Adrenal gland (tissue), 12 donors: Measurements from ENCODE around the gene FHAD1. TPM values are rescaled to one million over a fixed set of nuclear protein-coding genes. Genes with fewer than 3 reads are reported as not detected.

Source experiments
- DNase-seq, 7 donors: peaks; one replicate each; pipeline ENCODE4 v3.0.0-alpha.2; 2019 to 2020
- H3K27ac ChIP-seq, 5 donors: fragments of 200-600 bp; sonication (generic) in 4 of 5; 1 replicate in 3 of 5; 2 replicates in 2 of 5; pipeline versions ENCODE4 v1.5.1 to v1.8.0; 2016 to 2020; ENCODE audit warnings: mild to moderate bottlenecking in 1 of 5
- H3K27me3 ChIP-seq: fragments of 200-600 bp; 2 replicates; pipeline ENCODE4 v1.8.0; 2021
- H3K36me3 ChIP-seq, 2 donors: fragments of 200-600 bp; replicated peaks in 1 of 2; 1 replicate in 1 of 2; 2 replicates in 1 of 2; pipeline versions ENCODE4 v1.5.1 to v1.8.0; 2018 to 2022
- H3K4me1 ChIP-seq, 2 donors: fragments of 200-600 bp; replicated peaks in 1 of 2; 1 replicate in 1 of 2; 2 replicates in 1 of 2; pipeline versions ENCODE4 v1.5.1 to v1.8.0; 2018 to 2021
- H3K4me3 ChIP-seq, 4 donors: fragments of 200-600 bp; sonication (generic) in 3 of 4; one replicate each; pipeline ENCODE4 v1.5.1; 2016 to 2018
- H3K9me3 ChIP-seq, 3 donors: fragments of 200-600 bp; sonication (generic) in 1 of 3; replicated peaks in 1 of 3; 1 replicate in 2 of 3; 2 replicates in 1 of 3; pipeline versions ENCODE4 v1.5.1 to v1.8.0; 2016 to 2021
- POLR2A ChIP-seq, 2 donors: fragments of 450-650 bp; IDR thresholded peaks; one replicate each; pipeline ENCODE4 v1.6.1; 2017; ENCODE audit warnings: antibody characterized with exemption in 2 of 2, mild to moderate bottlenecking in 2 of 2, moderate library complexity in 1 of 2
- WGBS, 4 donors: extraction: QIAGEN DNeasy Blood & Tissue Kit in 2 of 4; methylation state at CpG; one replicate each; pipeline versions ENCODE4 v1.1.5 to v1.1.7; 2013 to 2017; 5-methylcytosine and 5-hydroxymethylcytosine counted together
- intact Hi-C, 2 donors: fragments of 100-400 bp; cut with DNase I; formaldehyde crosslinking; loops; one replicate each; pipeline versions ENCODE4 v1.14.1 to v1.15.0; 2022 to 2023
- polyA plus RNA-seq, 3 donors: library from polyadenylated mRNA; stranded (reverse); fragments of 200-250 nt in 2 of 3; fragments of 350-450 nt in 1 of 3; fragmentation: Illumina TruSeq in 1 of 3; extraction: RNeasy Lipid Tissue Mini Kit (QIAGEN cat#74804) in 1 of 3; gene quantifications; one replicate each; pipeline ENCODE4 v1.2.3, GENCODE V29; 2013 to 2014
- total RNA-seq, 9 donors: library from RNA; depleted of rRNA in 4 of 9; stranded (reverse); fragments of >200 nt in 4 of 9; fragments of 120-200 nt in 1 of 9; fragmentation: NEBNext Ultra II Directional in 1 of 9; extraction: Animal tissue kit (Norgen Biotek cat#: 25700) in 1 of 9; gene quantifications; one replicate each; pipeline versions ENCODE4 v1.1.0 to v1.2.4, GENCODE V29; 2013 to 2023
- TF ChIP-seq, protein P1 (sequence below), 6 experiments: fragments of 450-650 bp in 4 of 6; fragments of 200-600 bp in 2 of 6; sonication (generic) in 1 of 6; IDR thresholded peaks; 1 replicate in 5 of 6; 2 replicates in 1 of 6; pipeline versions ENCODE4 v1.5.1 to v1.8.0; 2016 to 2021; ENCODE audit warnings: antibody characterized with exemption in 6 of 6, mild to moderate bottlenecking in 2 of 6, moderate library complexity in 1 of 6
- donor health status: healthy with polysubstance abuse.
- donor health status: Bipolar disorder and iron deficiency.
- donor health status: DM: yes; HTN: yes; CAD: no.
- donor health status: DM: no; HTN: no; CAD: no.
- donor health status: DM: no; HTN: no; CAD: no.
- donor health status: DM: yes; HTN: yes; CAD: no.

The FHAD1 gene
- total and polyA plus RNA-seq, 12 donors = 0.09 to 1.6 (median 0.57) TPM; not detected in 1

DNA sequence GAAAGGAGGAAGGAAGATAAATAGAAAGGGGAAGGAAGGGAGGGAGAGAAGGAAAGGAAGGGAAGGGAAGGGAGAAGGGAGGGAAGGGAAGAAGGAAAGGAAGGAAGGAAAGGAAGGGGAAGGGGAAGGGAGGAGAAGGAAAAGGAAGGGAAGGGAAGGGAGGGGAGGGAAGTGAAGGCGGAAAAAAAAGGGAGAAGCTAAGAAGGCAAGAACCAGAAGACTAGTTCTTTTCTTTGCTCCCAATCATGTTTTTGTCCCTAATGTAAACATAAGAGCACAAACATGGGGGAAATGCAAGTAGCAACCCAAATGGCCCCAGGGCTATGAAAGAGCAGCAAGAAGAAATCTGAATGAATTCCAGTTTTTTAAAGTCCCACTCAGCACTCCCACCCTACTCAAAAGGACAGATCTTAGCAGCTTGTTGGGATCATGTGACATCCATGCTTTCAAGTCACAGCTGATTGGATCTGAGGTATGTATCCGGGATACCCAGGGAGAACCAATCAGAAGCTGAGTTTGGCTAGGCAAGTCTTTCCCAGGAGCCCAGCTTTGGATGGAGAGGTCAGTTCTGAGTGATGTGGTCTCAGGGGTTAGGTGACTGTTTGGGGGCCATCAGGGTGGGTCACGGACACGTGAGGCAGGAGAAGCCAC, 24.2 kb upstream of the FHAD1 start:
- intact Hi-C loops = no loop called here
- WGBS, 4 donors = 83 to 93% (median 91%) methylated on average over 4 of the region's 4 CpGs
- TF ChIP-seq POLR2A (IDR thresholded peaks at IDR 0.05) = no peak
- TF ChIP-seq, protein P1, sequence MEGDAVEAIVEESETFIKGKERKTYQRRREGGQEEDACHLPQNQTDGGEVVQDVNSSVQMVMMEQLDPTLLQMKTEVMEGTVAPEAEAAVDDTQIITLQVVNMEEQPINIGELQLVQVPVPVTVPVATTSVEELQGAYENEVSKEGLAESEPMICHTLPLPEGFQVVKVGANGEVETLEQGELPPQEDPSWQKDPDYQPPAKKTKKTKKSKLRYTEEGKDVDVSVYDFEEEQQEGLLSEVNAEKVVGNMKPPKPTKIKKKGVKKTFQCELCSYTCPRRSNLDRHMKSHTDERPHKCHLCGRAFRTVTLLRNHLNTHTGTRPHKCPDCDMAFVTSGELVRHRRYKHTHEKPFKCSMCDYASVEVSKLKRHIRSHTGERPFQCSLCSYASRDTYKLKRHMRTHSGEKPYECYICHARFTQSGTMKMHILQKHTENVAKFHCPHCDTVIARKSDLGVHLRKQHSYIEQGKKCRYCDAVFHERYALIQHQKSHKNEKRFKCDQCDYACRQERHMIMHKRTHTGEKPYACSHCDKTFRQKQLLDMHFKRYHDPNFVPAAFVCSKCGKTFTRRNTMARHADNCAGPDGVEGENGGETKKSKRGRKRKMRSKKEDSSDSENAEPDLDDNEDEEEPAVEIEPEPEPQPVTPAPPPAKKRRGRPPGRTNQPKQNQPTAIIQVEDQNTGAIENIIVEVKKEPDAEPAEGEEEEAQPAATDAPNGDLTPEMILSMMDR (IDR thresholded peaks at IDR 0.05) = no peak

DNA sequence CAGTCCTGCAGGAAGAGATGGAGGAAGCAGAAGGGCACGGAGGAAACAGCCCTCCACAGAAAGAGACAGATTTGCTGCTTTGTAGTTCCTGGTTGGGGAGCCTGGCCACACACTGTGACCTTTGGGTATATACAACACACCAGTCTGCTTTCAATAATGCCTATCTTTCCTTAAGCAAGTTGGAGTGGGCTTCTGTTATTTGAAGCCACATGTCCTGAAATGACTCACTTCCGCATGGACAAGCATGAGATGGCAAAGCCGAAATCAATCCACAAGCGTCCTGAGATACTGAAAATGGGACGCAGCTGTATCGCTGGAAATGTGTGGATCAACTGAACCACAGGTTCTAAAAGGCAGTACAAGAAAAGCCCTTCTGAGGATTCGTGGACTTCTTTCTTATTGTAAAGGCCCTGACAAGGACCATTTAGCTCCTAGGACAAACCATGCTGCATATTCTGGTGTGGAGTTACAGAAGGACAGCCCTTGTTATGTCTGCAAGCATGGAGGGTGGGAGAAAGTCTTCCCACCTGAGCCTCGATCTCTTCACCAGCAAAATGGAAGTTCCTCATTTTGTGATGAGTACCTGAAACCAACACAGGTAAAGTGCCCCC, 22.7 kb upstream of the FHAD1 start:
- 72 to 85% (median 80%) methylated on average over 8 of the region's 8 CpGs for WGBS, 4 donors
- DNase-seq = peak in 1 of 7 donors; percentile 19
- Histone ChIP-seq H3K4me3 (no peak overlapping the region), H3K36me3 (peaks cover 0 to 8% of the 10 kb centered on the region in 2 donors), H3K27ac (peak overlapping the region in 3 of 5 donors; percentile 13 to 43 (median 21)), H3K9me3 (no peaks in the 10 kb centered on the region), H3K4me1 (peaks cover 0 to 6% of the 10 kb centered on the region in 2 donors), H3K27me3 (no peaks in the 10 kb centered on the region)
- no peak for TF ChIP-seq POLR2A (IDR thresholded peaks at IDR 0.05)
- TF ChIP-seq, protein P1 (IDR thresholded peaks at IDR 0.05) = no peak
- intact Hi-C loops = no loop called here

More for the DNA sequence above, 24.2 kb upstream of the FHAD1 start:
- DNase-seq = no peak
- no peak overlapping the region for H3K4me3 ChIP-seq
- no peaks in the 10 kb centered on the region for H3K27me3 ChIP-seq
- no peak overlapping the region for H3K27ac ChIP-seq
- H3K4me1 ChIP-seq = peaks cover 0 to 17% of the 10 kb centered on the region in 2 donors
- H3K9me3 ChIP-seq = no peaks in the 10 kb centered on the region
- H3K36me3 ChIP-seq = peaks cover 0 to 13% of the 10 kb centered on the region in 2 donors

DNA sequence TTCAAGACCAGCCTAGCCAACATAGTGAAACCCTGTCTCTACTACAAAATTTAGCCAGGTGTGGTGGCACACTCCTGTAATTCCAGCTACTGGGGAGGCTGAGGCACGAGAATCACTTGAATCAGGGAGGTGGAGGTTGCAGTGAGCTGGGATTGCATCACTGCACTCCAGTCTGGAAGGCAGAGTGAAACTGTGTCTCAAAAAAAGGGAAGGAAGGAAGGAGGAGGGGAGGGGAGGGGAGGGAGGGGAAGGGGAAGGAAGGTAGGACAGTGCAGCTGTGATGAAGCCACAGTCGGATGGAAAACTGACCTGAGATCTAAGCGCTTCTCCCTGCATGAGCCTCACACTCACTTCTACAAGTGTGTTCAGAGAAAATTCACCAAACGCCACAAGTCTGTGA, 22.0 kb upstream of the FHAD1 start:
- no peak overlapping the region for H3K4me3 ChIP-seq
- H3K4me1 ChIP-seq = peaks cover 0 to 6% of the 10 kb centered on the region in 2 donors
- H3K36me3 ChIP-seq = peaks cover 0 to 1% of the 10 kb centered on the region in 2 donors
- intact Hi-C loops = no loop called here
- no peak for DNase-seq
- WGBS, 4 donors = 71 to 80% (median 74%) methylated on average over 1 to 4 of the region's 4 CpGs
- no peak for TF ChIP-seq POLR2A (IDR thresholded peaks at IDR 0.05)
- TF ChIP-seq, protein P1 (IDR thresholded peaks at IDR 0.05) = no peak
- no peaks in the 10 kb centered on the region for H3K27me3 ChIP-seq
- no peaks in the 10 kb centered on the region for H3K9me3 ChIP-seq
- H3K27ac ChIP-seq = peak overlapping the region in 2 of 5 donors; percentile 1 to 13

DNA sequence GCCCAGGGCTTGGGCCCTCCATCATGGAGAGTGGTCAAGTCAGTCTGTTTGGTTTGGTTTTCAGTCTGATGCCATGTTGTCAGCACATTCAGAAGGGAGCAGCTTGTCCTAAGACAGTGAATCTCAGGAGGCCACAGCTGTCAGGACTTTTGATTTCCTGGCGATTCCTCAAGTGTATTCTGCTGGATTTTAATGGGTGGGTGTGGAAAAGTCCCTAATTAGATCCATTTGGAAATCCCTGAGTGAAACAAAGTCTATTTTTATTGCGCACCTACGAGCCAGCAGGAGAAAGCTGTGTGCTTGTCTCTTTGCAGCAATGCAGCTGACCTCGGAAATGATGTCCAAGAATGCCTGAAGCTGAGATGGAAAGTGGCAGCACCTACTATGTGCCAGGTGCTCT, 21.6 kb upstream of the FHAD1 start:
- DNase-seq = no peak
- Histone ChIP-seq H3K27ac (no peak overlapping the region), H3K36me3 (no peaks in the 10 kb centered on the region), H3K9me3 (no peaks in the 10 kb centered on the region), H3K27me3 (no peaks in the 10 kb centered on the region), H3K4me3 (no peak overlapping the region), H3K4me1 (peaks cover 0 to 6% of the 10 kb centered on the region in 2 donors)
- 59 to 87% (median 77%) methylated on average over 4 of the region's 4 CpGs for WGBS, 4 donors
- intact Hi-C loops = no loop called here
- no peak for TF ChIP-seq POLR2A (IDR thresholded peaks at IDR 0.05)
- TF ChIP-seq, protein P1 (IDR thresholded peaks at IDR 0.05) = no peak
